Prostate gland (tissue), 2 donors: ENCODE measurements around the gene UBAC2.

Experiments
- POLR2A ChIP-seq: fragments of 450-650 bp; IDR thresholded peaks from one replicate; pipeline ENCODE4 v1.6.1; 2016; ENCODE audit warnings: antibody characterized with exemption, mild to moderate bottlenecking
- POLR2AphosphoS5 ChIP-seq: sonication (generic); formaldehyde crosslinking; IDR thresholded peaks from one replicate; pipeline ENCODE4 v1.6.1; 2017; ENCODE audit warnings: antibody characterized with exemption
- TF ChIP-seq, protein P1 (sequence below), 4 experiments: fragments of 200-600 bp in 2 of 4; fragments of 450-650 bp in 2 of 4; sonication (generic) in 2 of 4; IDR thresholded peaks; 1 replicate in 3 of 4; 2 replicates in 1 of 4; pipeline ENCODE4 v1.5.1; 2016 to 2019; ENCODE audit warnings: antibody characterized with exemption in 4 of 4, mild to moderate bottlenecking in 2 of 4, moderate library complexity in 2 of 4

GRCh38 chr13:99383511-99383921 is 182.9 kb downstream of the UBAC2 start:
- TF ChIP-seq, protein P1, sequence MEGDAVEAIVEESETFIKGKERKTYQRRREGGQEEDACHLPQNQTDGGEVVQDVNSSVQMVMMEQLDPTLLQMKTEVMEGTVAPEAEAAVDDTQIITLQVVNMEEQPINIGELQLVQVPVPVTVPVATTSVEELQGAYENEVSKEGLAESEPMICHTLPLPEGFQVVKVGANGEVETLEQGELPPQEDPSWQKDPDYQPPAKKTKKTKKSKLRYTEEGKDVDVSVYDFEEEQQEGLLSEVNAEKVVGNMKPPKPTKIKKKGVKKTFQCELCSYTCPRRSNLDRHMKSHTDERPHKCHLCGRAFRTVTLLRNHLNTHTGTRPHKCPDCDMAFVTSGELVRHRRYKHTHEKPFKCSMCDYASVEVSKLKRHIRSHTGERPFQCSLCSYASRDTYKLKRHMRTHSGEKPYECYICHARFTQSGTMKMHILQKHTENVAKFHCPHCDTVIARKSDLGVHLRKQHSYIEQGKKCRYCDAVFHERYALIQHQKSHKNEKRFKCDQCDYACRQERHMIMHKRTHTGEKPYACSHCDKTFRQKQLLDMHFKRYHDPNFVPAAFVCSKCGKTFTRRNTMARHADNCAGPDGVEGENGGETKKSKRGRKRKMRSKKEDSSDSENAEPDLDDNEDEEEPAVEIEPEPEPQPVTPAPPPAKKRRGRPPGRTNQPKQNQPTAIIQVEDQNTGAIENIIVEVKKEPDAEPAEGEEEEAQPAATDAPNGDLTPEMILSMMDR (IDR thresholded peaks at IDR 0.05): no peak
- TF ChIP-seq POLR2A: no peak
- no peak for TF ChIP-seq POLR2AphosphoS5
